Activated CD4-positive, alpha-beta T cell treated with anti-CD3 and anti-CD28 coated beads, Interleukin-2, amount 10 ng/mL, durations not matched to agents 24 days and 14 days (primary cell): ENCODE results near the gene BLMH. TPM values are rescaled to one million over a fixed set of nuclear protein-coding genes. Genes with fewer than 3 reads are reported as not detected.

Experiments
- DNase-seq: peaks from one replicate; pipeline ENCODE4 v3.0.0; 2022
- H3K27ac Mint-ChIP-seq: one replicate; pipeline ENCODE4 v1.8.0; 2022; ENCODE audit warnings: mild to moderate bottlenecking, mixed read lengths
- H3K27me3 Mint-ChIP-seq: one replicate; pipeline ENCODE4 v1.8.0; 2022; ENCODE audit warnings: mixed read lengths
- H3K36me3 Mint-ChIP-seq: one replicate; pipeline ENCODE4 v1.8.0; 2022; ENCODE audit warnings: low read depth, mild to moderate bottlenecking, mixed read lengths
- H3K4me1 Mint-ChIP-seq: one replicate; pipeline ENCODE4 v1.8.0; 2021; ENCODE audit warnings: mixed read lengths
- H3K4me3 Mint-ChIP-seq: one replicate; pipeline ENCODE4 v1.8.0; 2022; ENCODE audit warnings: mild to moderate bottlenecking, moderate library complexity, mixed read lengths
- H3K9me3 Mint-ChIP-seq: one replicate; pipeline ENCODE4 v1.8.0; 2021; ENCODE audit warnings: mixed read lengths
- intact Hi-C: fragments of 100-400 bp; cut with micrococcal nuclease; formaldehyde crosslinking; loops from one replicate; pipeline ENCODE4 v1.15.1; 2023
- total RNA-seq: library from RNA; stranded (reverse); gene quantifications from 2 replicates; pipeline ENCODE4 v1.2.3, GENCODE V29; 2022

BLMH gene
- total RNA-seq, 1 donor from 2014 or later, result 72.8 TPM

DNA sequence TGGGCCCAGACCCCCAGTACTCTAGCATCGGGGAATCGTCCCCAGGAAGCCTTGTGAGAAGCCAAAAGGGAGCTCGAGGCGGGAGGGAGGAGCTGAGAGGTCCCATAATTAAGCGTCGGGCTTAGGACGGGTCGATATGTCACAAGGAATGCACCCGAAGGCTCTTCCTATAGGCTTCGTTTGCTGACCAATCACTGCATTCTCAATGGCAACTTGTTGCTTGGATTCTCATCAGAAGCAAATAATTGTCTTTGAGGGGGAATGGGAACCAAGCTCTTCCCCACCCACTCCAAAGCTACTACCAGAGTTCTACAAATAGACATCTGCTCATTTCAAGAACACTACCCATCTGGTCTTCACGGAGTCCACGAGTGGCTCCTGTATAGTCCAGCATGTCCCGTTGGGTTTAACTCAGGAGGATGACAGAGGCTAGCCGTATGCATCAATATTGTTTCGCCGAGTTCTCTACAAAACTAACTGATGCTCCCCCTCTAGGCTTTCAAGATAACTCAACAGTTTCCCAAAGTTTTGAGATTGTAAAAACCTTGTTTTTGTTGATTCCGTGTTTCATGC, 628 bp upstream of the BLMH start:
- no peak for DNase-seq
- Mint-ChIP-seq H3K4me3 (peak overlapping the region; percentile 63), H3K9me3 (no peaks in the 10 kb centered on the region), H3K27ac (no peak overlapping the region), H3K27me3 (no peaks in the 10 kb centered on the region), H3K36me3 (peaks cover 11% of the 10 kb centered on the region), H3K4me1 (peaks cover 15% of the 10 kb centered on the region)
- intact Hi-C loops, result loop anchor here (5.0 kb wide), 1 partner anchor 175 kb away; the partner anchor contains the start of gene NSRP1

DNA sequence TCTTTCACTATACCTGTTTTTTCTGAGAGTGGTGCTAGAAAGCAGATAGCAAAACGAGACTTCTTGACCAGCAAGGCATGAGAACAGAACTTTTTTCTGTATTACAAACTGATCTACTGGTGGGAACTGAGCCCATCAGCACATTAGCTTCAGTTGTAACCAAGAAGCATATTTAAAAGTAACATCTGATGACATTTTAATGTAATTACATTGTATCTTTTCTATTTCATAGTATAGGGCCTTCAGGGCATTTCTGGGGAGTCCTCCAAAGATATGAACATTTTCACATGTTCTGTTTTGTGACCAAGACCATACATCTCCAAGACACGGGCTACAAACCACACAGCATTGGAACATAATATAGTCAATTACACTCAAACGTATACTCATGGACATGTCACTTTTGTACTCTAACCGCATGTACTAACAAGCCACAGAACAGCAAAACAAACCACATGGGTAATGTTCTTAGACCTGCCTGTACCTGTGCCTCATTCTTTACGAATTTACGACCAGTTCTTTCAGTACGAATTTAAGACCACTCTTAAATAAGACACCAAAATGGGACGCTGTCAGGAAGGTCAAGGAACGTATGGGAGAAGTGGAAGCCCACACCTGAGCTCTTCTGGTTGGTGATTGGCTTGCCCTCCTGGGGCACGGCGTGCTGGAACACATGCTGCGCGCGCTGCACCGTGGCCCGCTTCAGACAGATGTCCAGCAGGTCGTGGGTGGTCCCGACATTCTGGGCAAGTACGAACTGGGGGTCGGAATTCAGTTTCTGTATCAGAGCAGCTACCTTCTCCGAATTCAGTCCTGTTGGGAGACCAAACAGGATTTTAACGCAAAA, 825 bp downstream of the BLMH start:
- H3K4me1 Mint-ChIP-seq, result peaks cover 15% of the 10 kb centered on the region
- H3K27me3 Mint-ChIP-seq, result no peaks in the 10 kb centered on the region
- peak overlapping the region; percentile 91 for H3K4me3 Mint-ChIP-seq
- H3K27ac Mint-ChIP-seq, result peak overlapping the region; percentile 91
- H3K9me3 Mint-ChIP-seq, result no peaks in the 10 kb centered on the region
- intact Hi-C loops, result loop anchor here (1.0 to 5.0 kb wide), 2 partner anchors 41 to 174 kb away; partner anchors contain the start of gene NSRP1
- peak; percentile 81 for DNase-seq
- peaks cover 24% of the 10 kb centered on the region for H3K36me3 Mint-ChIP-seq

DNA sequence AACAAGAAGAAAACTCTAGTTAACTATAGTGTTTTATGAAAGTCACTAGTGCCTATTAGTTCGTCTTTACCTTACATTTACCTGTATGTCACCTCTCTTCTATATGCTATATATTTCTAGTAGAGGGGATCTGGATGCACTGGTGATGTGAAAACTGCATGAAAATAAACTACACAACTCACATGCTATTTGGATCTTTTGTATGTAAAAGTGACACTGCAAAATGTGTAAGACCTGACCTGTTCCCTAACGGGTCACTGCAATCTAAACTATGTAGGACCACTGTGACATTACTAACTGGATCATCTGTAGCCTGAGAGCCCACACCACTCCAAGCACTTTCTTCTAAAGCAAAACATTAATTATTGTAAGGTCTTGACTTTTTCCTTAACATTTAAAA, 1.7 kb downstream of the BLMH start:
- no peak for DNase-seq
- no peaks in the 10 kb centered on the region for H3K27me3 Mint-ChIP-seq
- peaks cover 15% of the 10 kb centered on the region for H3K4me1 Mint-ChIP-seq
- H3K27ac Mint-ChIP-seq, result no peak overlapping the region
- H3K36me3 Mint-ChIP-seq, result peaks cover 30% of the 10 kb centered on the region
- peak overlapping the region; percentile 91 for H3K4me3 Mint-ChIP-seq
- H3K9me3 Mint-ChIP-seq, result no peaks in the 10 kb centered on the region
- intact Hi-C loops, result loop anchor here (5.0 kb wide), 1 partner anchor 173 kb away; the partner anchor contains the start of gene NSRP1

- no peak for DNase-seq
- no peak overlapping the region for H3K27ac Mint-ChIP-seq
- H3K4me3 Mint-ChIP-seq, result no peak overlapping the region
- H3K36me3 Mint-ChIP-seq, result peaks cover 53% of the 10 kb centered on the region
- H3K9me3 Mint-ChIP-seq, result no peaks in the 10 kb centered on the region
- intact Hi-C loops, result no loop called here
- no peaks in the 10 kb centered on the region for H3K27me3 Mint-ChIP-seq
- H3K4me1 Mint-ChIP-seq, result peaks cover 2% of the 10 kb centered on the region
These were observed 12.6 kb downstream of the BLMH start for GRCh38 chr17:30279156-30279555.

GRCh38 chr17:30278032-30278431, 13.7 kb downstream of the BLMH start:
- Mint-ChIP-seq H3K36me3 (peaks cover 52% of the 10 kb centered on the region), H3K4me3 (no peak overlapping the region), H3K27me3 (no peaks in the 10 kb centered on the region), H3K4me1 (peaks cover 2% of the 10 kb centered on the region), H3K27ac (no peak overlapping the region), H3K9me3 (no peaks in the 10 kb centered on the region)
- no peak for DNase-seq
- intact Hi-C loops, result no loop called here

GRCh38 chr17:30275911-30276310, 15.8 kb downstream of the BLMH start:
- Mint-ChIP-seq H3K9me3 (no peaks in the 10 kb centered on the region), H3K27ac (no peak overlapping the region), H3K36me3 (peaks cover 59% of the 10 kb centered on the region), H3K4me1 (peaks cover 2% of the 10 kb centered on the region), H3K4me3 (no peak overlapping the region), H3K27me3 (no peaks in the 10 kb centered on the region)
- DNase-seq, result no peak
- intact Hi-C loops, result no loop called here

GRCh38 chr17:30274887-30275286, 16.9 kb downstream of the BLMH start:
- H3K4me3 Mint-ChIP-seq, result no peak overlapping the region
- no peaks in the 10 kb centered on the region for H3K9me3 Mint-ChIP-seq
- H3K36me3 Mint-ChIP-seq, result peaks cover 59% of the 10 kb centered on the region

DNA sequence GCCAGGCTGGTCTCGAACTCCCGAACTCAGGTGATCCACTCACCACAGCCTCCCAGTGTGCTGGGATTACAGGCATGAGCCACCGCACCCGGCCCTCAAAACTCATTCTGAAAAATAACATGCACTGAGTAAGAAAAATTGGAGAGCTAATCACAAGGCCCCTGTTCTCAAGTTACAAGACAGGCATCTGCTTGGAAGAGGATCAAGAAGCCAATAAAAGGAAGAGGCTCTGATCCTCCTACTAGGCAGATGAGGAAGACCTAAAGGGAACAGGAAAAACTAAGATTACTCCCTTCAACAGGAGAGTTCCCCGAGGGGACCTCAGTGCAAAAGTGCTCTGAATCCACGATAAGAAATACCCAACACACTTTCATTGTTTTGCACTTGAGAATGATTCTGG, 18.4 kb downstream of the BLMH start:
- H3K27me3 Mint-ChIP-seq, result no peaks in the 10 kb centered on the region
- H3K27ac Mint-ChIP-seq, result no peak overlapping the region
- H3K36me3 Mint-ChIP-seq, result peaks cover 55% of the 10 kb centered on the region
- intact Hi-C loops, result no loop called here
- H3K9me3 Mint-ChIP-seq, result no peaks in the 10 kb centered on the region
- no peak for DNase-seq
- H3K4me3 Mint-ChIP-seq, result no peak overlapping the region
- H3K4me1 Mint-ChIP-seq, result peaks cover 2% of the 10 kb centered on the region

More at GRCh38 chr17:30274887-30275286, 16.9 kb downstream of the BLMH start:
- no peak overlapping the region for H3K27ac Mint-ChIP-seq
- peaks cover 2% of the 10 kb centered on the region for H3K4me1 Mint-ChIP-seq
- no peaks in the 10 kb centered on the region for H3K27me3 Mint-ChIP-seq
- intact Hi-C loops, result no loop called here
- DNase-seq, result no peak

- Mint-ChIP-seq H3K4me3 (no peak overlapping the region), H3K36me3 (peaks cover 62% of the 10 kb centered on the region), H3K4me1 (peaks cover 8% of the 10 kb centered on the region), H3K9me3 (no peaks in the 10 kb centered on the region), H3K27me3 (no peaks in the 10 kb centered on the region), H3K27ac (no peak overlapping the region)
- DNase-seq, result no peak
- intact Hi-C loops, result no loop called here
These were observed 20.6 kb downstream of the BLMH start for GRCh38 chr17:30271102-30271501.

DNA sequence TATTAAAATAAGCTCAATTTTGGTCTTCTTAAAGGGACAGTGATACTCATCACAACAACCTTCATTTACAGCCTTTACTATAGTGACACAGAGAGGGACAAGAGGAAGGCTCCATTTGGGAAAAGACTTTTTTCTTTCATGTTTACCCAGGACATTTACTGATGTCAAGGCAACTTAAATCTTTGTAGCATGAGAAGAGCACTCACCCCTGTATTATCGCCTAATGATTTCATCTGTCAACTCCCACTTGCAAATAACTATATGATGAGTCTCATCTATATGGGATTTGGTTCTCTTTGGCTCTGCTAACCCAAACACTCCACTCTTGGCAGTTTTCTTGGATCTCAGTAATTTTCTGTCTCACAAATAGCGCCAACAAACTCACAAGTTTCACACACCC, 24.1 kb downstream of the BLMH start:
- peaks cover 5% of the 10 kb centered on the region for H3K4me1 Mint-ChIP-seq
- H3K36me3 Mint-ChIP-seq, result peaks cover 62% of the 10 kb centered on the region
- H3K27me3 Mint-ChIP-seq, result no peaks in the 10 kb centered on the region

DNA sequence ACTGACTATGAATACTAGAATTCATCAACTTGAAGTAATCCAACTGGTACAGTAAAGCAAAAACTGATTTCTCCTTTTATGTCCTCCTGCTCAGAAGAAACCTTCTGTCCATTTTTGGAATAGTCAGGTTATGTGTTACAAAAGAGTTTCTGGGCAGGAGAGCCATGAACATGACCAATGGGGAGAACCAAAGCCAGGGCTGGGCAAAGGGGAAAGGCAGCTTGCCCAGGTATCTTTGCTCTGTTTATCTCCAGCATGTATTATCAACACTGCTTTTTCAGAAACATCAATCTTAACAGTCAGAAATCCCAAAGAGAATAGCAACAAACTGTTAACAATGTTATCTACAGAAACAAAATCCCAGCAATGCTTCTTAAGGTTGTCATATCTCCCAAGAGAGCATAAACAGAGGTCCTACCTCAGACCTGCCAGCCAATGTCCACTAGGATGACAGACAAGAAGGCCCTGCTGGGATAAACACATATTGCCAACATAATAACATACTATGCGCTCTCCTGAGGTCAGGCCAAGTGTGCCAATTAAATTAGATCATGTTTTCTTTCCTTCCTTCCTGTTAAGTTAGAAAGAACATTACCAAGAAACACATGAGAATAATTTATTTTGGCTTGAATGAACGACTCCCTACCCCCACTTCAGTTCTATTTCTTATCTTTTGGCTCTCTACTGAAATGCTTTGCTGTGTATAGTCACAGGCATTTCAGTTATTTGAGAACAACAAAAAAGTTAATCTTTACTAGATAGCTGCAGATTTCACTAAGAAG, 28.0 kb downstream of the BLMH start:
- peaks cover 11% of the 10 kb centered on the region for H3K4me1 Mint-ChIP-seq
- intact Hi-C loops, result no loop called here
- H3K27me3 Mint-ChIP-seq, result no peaks in the 10 kb centered on the region
- H3K4me3 Mint-ChIP-seq, result no peak overlapping the region
- peaks cover 62% of the 10 kb centered on the region for H3K36me3 Mint-ChIP-seq
- no peaks in the 10 kb centered on the region for H3K9me3 Mint-ChIP-seq
- H3K27ac Mint-ChIP-seq, result no peak overlapping the region
- DNase-seq, result no peak

More for the DNA sequence above, 24.1 kb downstream of the BLMH start:
- DNase-seq, result no peak
- intact Hi-C loops, result no loop called here
- no peak overlapping the region for H3K4me3 Mint-ChIP-seq
- H3K27ac Mint-ChIP-seq, result no peak overlapping the region
- H3K9me3 Mint-ChIP-seq, result no peaks in the 10 kb centered on the region

DNA sequence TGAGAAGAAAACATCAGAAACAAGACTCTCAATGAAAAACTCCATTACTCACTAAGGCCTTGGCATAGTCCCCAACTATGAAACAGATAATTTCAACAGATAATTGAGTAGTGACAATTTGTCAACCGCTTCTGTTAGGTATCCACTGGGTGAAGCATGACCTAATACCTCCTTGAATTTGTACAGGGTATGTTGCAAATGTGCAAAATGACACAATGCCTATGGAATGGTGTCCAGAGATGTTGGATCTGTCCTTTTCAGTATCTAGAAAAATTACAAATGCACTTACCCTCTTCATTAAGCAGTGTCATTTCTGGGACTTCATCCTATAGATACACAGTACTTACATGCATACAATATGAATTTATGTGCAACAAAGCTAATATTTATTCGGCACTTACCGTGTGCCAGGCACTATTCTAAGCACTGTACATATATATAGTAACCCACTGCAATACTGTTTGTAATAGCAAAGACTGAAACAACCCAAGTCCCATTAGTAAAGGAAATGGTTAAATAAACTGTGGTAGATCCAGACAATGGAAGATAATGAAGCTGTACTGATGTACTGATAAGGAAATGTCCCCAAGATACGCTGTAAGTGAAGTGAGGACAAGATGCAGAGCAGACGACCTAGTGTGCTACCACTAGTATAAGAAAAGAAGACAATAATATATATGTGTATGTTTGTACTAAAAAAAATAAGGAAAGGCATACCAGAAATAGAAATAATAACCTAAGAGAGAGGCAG, 34.8 kb downstream of the BLMH start:
- H3K4me1 Mint-ChIP-seq, result peaks cover 6% of the 10 kb centered on the region
- peaks cover 38% of the 10 kb centered on the region for H3K36me3 Mint-ChIP-seq
- H3K27ac Mint-ChIP-seq, result no peak overlapping the region
- no peaks in the 10 kb centered on the region for H3K9me3 Mint-ChIP-seq
- no peak for DNase-seq
- intact Hi-C loops, result no loop called here
- no peak overlapping the region for H3K4me3 Mint-ChIP-seq
- H3K27me3 Mint-ChIP-seq, result no peaks in the 10 kb centered on the region

DNA sequence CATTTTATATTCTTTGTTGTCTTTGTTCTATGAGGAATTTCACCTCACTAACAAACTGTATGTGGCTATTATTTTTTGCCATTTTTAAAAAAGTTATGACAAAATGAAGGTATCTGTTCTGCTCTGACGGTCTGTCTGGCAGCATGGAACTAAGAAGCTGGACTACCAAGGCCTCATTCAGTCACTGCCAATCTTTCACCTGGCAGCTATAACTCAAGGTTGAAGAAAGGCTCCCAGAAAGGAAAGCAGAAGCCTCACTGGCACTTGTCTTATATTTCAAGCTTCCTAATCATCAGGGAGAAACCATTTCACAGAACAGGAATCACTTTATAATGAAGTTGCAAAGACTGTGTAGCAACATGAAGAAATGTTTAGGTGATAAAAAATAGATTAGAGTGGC, 37.6 kb downstream of the BLMH start:
- no peak for DNase-seq
- Mint-ChIP-seq H3K36me3 (peaks cover 41% of the 10 kb centered on the region), H3K4me3 (no peak overlapping the region), H3K9me3 (no peaks in the 10 kb centered on the region), H3K27me3 (no peaks in the 10 kb centered on the region), H3K27ac (no peak overlapping the region), H3K4me1 (peaks cover 2% of the 10 kb centered on the region)
- intact Hi-C loops, result no loop called here
